Mesodermal cell (in vitro differentiated cells): ENCODE data around the gene STX16.

Experiments
- H3K27ac ChIP-seq: 2 replicates; pipeline ENCODE4 v1.7.0; 2013; ENCODE audit warnings: mild to moderate bottlenecking, low read depth, low read length, moderate library complexity; ENCODE audit not compliant: severe bottlenecking
- H3K36me3 ChIP-seq: 2 replicates; pipeline ENCODE4 v1.7.1; 2013; ENCODE audit warnings: mild to moderate bottlenecking, low read length, moderate library complexity; ENCODE audit not compliant: control insufficient read depth, insufficient read depth
- H3K4me1 ChIP-seq: one replicate; pipeline ENCODE4 v1.7.1; 2013; ENCODE audit warnings: mild to moderate bottlenecking, low read length; ENCODE audit not compliant: insufficient read depth, control insufficient read depth, poor library complexity, severe bottlenecking
- H3K4me3 ChIP-seq: 2 replicates; pipeline ENCODE4 v1.7.0; 2013; ENCODE audit warnings: low read length, control low read depth, mild to moderate bottlenecking; ENCODE audit not compliant: insufficient read depth, poor library complexity, severe bottlenecking; ENCODE audit errors: extremely low read depth
- H3K9me3 ChIP-seq: 2 replicates; pipeline ENCODE4 v1.7.1; 2013; ENCODE audit warnings: mild to moderate bottlenecking, low read length, moderate library complexity; ENCODE audit not compliant: control insufficient read depth
- WGBS, 2 experiments: methylation state at CpG; one replicate each; pipeline ENCODE4 v1.1.5; 2013; ENCODE audit warnings: missing lambda C conversion rate in 2 of 2; ENCODE audit not compliant: insufficient coverage in 2 of 2; 5-methylcytosine and 5-hydroxymethylcytosine counted together

The STX16 gene

DNA sequence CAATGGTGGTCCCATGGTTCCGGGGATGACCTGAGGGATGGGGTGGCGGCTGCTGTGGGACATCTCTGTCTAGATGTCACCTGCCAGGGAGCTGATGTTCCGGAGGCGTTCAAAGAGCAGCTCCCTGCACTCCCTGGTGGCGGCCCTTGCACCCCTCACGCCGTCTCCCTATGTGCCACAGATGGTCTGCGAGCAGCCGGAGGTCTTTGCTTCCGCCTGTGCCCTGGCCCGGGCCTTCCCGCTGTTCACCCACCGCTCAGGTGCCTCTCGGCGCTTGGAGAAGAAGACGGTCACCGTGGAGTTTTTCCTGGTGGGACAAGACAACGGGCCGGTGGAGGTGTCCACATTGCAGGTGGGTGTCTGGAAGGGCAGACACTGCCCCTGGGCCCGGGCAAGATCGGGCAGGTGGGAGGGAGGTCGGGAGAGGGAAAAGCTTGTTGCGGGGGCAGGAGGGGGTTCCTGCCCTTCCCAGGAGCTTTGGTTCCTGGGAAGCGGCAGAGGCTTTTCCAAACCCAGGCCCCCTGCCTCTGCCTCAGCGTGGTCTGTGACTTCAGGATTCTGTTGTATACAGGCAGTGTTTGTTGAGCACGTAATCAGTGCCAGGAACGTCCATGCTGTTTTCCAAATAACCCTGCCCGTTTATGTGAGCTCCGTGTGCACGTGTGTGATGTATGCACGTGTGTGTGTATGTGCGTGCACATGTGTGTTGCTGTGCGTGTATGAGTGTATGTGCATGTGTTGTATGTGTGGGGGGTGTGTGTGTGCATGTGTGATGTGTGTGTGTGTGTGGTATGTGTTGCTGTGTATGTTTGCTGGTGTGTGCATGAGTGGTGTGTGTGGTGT is 43.4 kb downstream of the STX16 start:
- Histone ChIP-seq H3K9me3 (no peaks in the 10 kb centered on the region), H3K4me1 (no peaks in the 10 kb centered on the region), H3K4me3 (no peak overlapping the region), H3K36me3 (peaks cover 7% of the 10 kb centered on the region), H3K27ac (no peak overlapping the region)
- WGBS, 2 experiments: 95 to 96% methylated on average over 28 to 31 of the region's 33 CpGs

DNA sequence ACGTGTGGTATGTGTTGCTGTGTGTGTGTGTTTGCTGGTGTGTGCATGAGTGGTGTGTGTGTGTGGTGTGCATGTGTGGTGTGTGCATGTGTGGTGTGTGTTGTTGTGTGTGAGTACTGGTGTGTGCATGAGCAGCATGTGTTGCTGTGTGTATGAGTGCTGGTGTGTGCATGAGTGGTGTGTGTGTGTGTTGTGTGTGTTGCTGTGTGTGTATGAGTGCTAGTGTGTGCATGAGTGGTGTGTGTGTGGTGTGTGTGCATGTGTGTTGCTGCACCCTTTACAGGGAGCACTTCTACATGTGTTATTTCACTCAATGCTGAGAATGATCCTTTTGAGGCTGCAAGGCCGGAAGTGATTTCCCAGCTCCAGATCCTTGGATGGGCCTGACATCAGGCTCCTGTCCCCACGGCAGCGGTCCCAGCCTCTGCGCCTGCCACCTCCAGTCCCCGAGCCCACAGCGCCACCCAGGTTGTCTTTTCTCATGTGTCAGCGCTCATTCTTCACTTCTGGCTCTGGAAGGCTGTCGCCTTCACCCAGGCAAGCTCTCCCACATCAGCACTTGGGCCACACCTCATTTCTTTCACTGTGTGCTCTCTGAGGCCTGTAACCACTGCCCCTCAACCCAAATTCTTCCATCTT is 44.1 kb downstream of the STX16 start:
- Histone ChIP-seq H3K4me3 (no peak overlapping the region), H3K4me1 (no peaks in the 10 kb centered on the region), H3K36me3 (peaks cover 7% of the 10 kb centered on the region), H3K9me3 (no peaks in the 10 kb centered on the region), H3K27ac (no peak overlapping the region)
- 81 to 84% methylated on average over 9 of the region's 9 CpGs for WGBS, 2 experiments

DNA sequence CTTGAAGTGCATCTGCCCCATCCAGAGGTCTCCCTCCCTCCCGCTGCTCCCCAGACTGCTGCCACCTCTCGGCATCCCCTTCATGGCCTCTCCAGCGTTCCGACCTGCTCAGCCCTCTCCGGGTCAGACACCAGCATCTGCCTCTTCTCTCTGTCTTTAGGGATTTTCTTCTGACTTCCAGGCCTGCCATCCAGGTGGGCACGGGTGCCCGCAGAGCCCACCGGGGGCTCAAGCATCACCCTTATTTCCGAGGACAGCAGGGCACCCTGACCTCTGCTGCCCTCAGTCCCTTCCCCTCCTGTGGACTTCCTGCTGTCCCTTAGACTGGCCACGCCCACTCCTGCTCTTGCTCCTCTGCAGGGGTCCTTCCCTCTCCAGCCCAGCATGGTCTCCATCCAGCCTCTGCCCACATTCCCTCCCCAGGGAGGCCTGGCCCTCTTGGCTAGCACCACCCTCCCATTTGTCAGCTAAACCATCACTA is 44.9 kb downstream of the STX16 start:
- Histone ChIP-seq H3K4me3 (no peak overlapping the region), H3K36me3 (peaks cover 7% of the 10 kb centered on the region), H3K4me1 (no peaks in the 10 kb centered on the region), H3K27ac (no peak overlapping the region), H3K9me3 (no peaks in the 10 kb centered on the region)
- 90 to 93% methylated on average over 10 of the region's 10 CpGs for WGBS, 2 experiments

DNA sequence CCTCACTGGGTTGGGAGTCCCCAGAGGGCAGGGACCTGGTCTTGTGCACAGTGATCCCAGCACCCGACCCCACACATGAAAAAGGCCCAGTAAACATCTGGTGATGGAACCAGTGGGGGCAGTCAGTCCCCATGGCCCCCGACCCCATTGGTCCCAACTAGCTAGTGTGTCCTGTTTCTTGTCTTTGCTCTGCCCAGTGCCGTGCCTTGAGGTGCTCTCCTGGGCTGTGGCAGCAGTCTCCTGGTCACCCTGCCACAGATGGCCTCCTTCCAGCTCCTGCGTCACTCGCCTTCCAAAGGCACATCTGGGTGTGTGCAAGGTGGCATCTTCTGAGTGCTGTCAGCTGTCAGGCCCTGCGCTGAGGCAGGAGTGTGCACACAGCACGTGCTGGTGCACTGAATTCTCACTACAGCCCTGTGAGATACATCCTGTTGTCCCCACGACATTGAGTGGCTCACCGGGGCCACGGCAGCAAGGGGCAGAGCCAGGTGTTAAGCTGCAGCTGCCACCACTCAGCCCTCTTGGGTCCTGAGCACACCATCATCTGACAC is 45.4 kb downstream of the STX16 start:
- no peaks in the 10 kb centered on the region for H3K4me1 ChIP-seq
- H3K4me3 ChIP-seq: no peak overlapping the region
- H3K36me3 ChIP-seq: peaks cover 7% of the 10 kb centered on the region
- H3K9me3 ChIP-seq: no peaks in the 10 kb centered on the region
- WGBS, 2 experiments: 89 to 90% methylated on average over 10 of the region's 10 CpGs
- H3K27ac ChIP-seq: no peak overlapping the region

DNA sequence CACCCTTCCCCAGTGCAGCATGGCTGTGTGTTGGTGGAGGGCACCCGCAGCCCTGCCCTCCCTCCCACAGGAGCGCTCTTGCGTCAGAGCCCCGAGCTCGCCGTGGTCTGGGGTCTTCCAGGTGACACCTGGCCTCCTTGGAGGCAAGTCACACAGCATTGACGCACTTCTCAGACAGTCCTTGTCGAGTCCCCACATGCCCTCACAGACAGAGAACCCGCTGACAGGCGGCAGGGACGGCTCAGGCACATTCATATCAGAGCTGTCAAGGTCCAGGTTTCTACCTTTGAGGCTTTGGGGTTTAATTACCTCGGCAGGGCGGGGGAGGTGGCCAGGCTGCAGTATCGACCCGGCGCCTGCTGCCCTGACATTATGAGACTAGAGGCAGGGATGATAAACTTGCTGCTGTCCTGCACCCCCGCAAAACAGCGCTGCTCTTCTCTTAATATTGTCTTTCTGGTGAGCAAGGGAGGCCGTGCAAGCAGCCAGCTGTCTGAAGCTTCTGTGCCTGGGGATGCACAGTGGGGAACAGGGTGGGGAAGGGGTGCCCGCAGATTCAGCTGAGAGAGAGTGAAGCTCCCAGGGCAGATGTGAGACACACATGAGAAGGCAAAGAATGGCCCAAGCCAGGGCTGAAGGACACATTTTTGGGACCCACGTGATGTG is 46.3 kb downstream of the STX16 start:
- Histone ChIP-seq H3K36me3 (peaks cover 16% of the 10 kb centered on the region), H3K27ac (no peak overlapping the region), H3K4me1 (no peaks in the 10 kb centered on the region), H3K9me3 (no peaks in the 10 kb centered on the region), H3K4me3 (no peak overlapping the region)
- WGBS, 2 experiments: 93 to 97% methylated on average over 17 to 18 of the region's 21 CpGs

DNA sequence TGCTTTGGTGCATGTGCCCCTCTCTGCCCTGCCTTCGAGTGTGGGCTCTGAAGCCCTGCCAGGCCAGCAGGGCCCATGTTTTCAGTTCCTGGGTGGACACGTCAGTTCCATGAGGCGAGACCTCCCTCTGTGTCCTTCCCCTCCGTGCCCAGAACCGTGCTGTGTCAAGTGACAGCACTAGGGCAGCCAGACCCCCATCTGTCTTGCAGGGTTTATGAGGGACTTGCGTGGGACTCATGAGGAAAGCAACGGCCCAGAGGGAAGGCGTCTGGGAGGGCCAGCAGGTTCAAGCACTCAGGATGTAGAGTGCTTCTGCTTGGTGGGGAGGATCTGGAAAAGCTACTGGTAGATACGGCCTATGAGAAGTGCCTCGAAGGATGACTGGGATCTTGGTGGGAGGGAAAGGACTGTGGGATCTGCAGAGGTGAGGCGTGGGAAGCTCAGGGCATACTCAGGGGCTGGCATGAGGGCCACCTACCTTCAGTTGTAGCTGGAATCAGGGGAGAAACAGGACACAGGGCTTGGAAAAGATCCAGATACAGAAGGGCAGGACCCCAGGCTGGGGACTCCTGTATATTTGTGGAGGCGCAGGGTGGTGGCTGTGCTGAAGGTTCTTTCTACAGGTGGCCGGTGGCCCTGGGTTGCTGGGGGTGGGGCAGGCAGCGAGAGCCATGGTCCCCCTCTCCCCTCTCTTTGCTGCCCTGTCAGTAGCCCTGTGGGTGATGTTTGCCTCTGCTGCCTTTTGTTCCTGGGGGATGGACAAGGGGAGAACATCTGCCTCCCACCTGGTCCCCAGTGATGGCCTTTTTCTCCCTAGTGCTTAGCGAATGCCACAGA is 47.0 kb downstream of the STX16 start:
- Histone ChIP-seq H3K36me3 (peaks cover 22% of the 10 kb centered on the region), H3K4me1 (no peaks in the 10 kb centered on the region), H3K27ac (no peak overlapping the region), H3K4me3 (no peak overlapping the region), H3K9me3 (no peaks in the 10 kb centered on the region)
- WGBS, 2 experiments: 91% methylated on average over 10 to 14 of the region's 15 CpGs

DNA sequence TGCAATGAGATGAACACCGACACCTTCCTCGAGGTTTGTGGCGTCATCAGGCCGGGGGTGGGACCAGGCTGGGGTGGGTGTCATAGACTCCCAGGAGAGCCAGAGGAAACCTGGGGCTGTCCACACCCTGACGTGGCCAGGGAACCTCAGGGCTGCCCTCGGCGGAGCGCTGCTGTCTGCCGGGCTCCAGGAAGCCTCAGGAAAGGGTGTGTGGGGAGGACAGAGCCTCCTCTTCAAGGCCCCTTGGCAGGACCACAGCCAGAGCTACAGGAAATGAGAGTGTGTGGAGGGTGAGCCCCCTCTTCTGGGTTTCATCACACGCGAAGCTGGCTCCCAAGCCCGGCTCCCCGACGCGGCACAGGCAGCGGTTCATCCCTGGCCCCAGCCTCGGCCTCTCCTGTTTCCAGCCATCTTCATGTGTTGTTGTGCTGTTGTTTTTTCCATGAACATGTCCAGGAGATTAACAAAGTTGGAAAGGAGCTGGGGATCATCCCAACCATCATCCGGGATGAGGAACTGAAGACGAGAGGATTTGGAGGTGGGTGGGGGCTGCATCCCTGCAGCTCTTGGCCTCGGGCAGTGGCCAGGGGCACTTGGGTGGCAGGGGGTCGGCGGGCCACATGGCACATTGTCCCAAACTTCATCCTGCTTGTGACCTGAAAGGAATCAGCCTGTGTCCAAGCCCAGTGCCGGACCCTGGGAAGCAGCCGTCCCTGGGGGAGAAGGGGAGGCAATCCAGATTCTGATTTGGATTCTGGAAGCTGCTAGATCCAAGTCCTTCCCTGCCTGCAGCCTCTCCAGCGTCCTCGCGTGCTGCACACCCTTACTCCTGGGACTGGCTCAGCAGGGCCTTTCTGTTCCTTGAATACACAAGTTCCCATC is 47.9 kb downstream of the STX16 start:
- H3K27ac ChIP-seq: no peak overlapping the region
- no peaks in the 10 kb centered on the region for H3K9me3 ChIP-seq
- H3K4me1 ChIP-seq: no peaks in the 10 kb centered on the region
- H3K36me3 ChIP-seq: peaks cover 31% of the 10 kb centered on the region
- WGBS, 2 experiments: 92% methylated on average over 8 to 25 of the region's 27 CpGs
- no peak overlapping the region for H3K4me3 ChIP-seq

DNA sequence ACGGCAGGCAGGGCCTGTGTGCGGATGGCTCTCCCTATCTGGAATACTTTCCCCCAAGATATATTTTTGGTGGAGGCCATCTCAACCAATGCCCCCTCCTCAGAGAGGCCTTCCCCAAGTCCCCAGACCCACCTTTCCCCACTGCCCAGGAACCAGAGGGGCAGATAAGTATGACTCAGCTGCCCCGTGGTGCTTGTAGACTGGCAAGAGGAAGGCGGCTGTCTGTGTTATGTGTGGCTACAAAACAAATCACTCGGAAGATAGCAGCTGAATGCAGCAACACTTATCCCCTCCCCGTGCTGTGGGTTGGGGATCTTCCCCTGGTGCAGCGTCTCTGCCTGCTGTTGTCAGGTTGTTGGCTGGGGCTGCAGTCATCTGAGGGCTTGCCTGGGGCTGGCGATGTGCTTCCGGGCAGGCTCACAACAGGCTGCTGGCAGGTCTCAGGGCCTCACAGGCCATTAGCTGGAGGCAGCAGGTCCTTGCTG is 48.6 kb downstream of the STX16 start:
- H3K9me3 ChIP-seq: no peaks in the 10 kb centered on the region

DNA sequence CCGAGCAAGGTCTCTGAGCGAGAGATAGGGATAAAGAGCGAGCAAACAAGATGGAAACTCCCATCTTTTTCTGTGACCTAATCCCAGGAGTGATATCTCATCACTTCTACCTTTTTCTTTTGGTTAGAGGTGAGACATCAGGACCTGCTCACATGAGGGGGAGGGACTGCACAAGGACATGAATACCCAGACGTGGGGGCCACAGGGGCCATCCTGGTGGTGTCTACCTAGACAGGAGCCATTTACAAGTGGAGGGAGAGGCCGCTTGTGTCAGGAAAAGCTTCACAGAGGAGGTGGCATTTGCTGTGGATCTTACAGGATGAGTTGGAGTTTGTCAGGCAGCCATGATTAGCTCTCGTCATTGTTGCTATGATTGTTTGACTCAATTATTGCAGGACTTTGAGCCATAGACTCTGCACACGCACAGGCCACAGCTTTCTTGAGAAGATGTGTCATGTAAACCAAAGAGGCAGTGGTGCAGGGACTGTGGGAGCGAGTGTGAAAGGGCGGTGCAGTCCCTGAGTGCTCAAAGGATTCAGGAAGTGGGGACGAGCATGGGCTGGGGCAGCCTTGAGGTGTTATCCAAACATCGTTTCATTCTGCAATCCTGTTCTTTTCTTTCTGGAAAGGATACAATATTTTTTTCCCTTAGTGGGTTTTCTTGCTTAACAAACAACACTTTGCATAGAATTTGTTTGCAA is 49.2 kb downstream of the STX16 start:
- peaks cover 41% of the 10 kb centered on the region for H3K36me3 ChIP-seq

More for the DNA sequence above, 48.6 kb downstream of the STX16 start:
- H3K27ac ChIP-seq: no peak overlapping the region
- WGBS, 2 experiments: 91 to 95% methylated on average over 6 to 9 of the region's 9 CpGs
- peaks cover 36% of the 10 kb centered on the region for H3K36me3 ChIP-seq
- no peak overlapping the region for H3K4me3 ChIP-seq
- H3K4me1 ChIP-seq: no peaks in the 10 kb centered on the region

More for the DNA sequence above, 49.2 kb downstream of the STX16 start:
- H3K27ac ChIP-seq: no peak overlapping the region
- no peak overlapping the region for H3K4me3 ChIP-seq
- H3K9me3 ChIP-seq: no peaks in the 10 kb centered on the region
- 87 to 92% methylated on average over 4 to 9 of the region's 11 CpGs for WGBS, 2 experiments
- H3K4me1 ChIP-seq: no peaks in the 10 kb centered on the region
